ENCODE results near the gene TEX14. TPM values are rescaled to one million over a fixed set of nuclear protein-coding genes. Genes with fewer than 3 reads are reported as not detected.
A peak's percentile ranks its signal among the peaks of the same experiment; 100 is the strongest.

The TEX14 gene
- total RNA-seq, 1 donor from 2014 or later, result not detected

- DNase-seq (ENCODE audit: low read depth) (no peak), FAIRE-seq (no peak)
- H3K27me3 ChIP-seq (ENCODE audit: control insufficient read depth, insufficient read depth, low read length), result peaks cover 2% of the 10 kb centered on the region
- no peak overlapping the region for H3K4me3 ChIP-seq (ENCODE audit: low read depth, low read length)
- no peaks in the 10 kb centered on the region for H3K36me3 ChIP-seq (ENCODE audit: control insufficient read depth, insufficient read depth, low read length)
- no peak for TF ChIP-seq CTCF (IDR thresholded peaks at IDR 0.05; ENCODE audit: insufficient read depth, low read length, severe bottlenecking)
These were observed 123.6 kb downstream of the TEX14 start for GRCh38 chr17:58568044-58568799.

- H3K4me3 ChIP-seq (ENCODE audit: low read depth, low read length), result no peak overlapping the region
- no peaks in the 10 kb centered on the region for H3K36me3 ChIP-seq (ENCODE audit: control insufficient read depth, insufficient read depth, low read length)
- peak; percentile 87 for FAIRE-seq
- DNase-seq (ENCODE audit: low read depth), result peak; percentile 33
- H3K27me3 ChIP-seq (ENCODE audit: control insufficient read depth, insufficient read depth, low read length), result peaks cover 2% of the 10 kb centered on the region
- no peak for TF ChIP-seq CTCF (IDR thresholded peaks at IDR 0.05; ENCODE audit: insufficient read depth, low read length, severe bottlenecking)
These were observed 126.2 kb downstream of the TEX14 start for GRCh38 chr17:58565389-58566311.

GRCh38 chr17:58564971-58565370 is 126.9 kb downstream of the TEX14 start:
- Histone ChIP-seq H3K27me3 (ENCODE audit: control insufficient read depth, insufficient read depth, low read length) (peaks cover 2% of the 10 kb centered on the region), H3K4me3 (ENCODE audit: low read depth, low read length) (no peak overlapping the region), H3K36me3 (ENCODE audit: control insufficient read depth, insufficient read depth, low read length) (no peaks in the 10 kb centered on the region)
- DNase-seq (ENCODE audit: low read depth) (no peak), FAIRE-seq (no peak)
- TF ChIP-seq CTCF (IDR thresholded peaks at IDR 0.05; ENCODE audit: insufficient read depth, low read length, severe bottlenecking), result no peak

- TF ChIP-seq CTCF (IDR thresholded peaks at IDR 0.05; ENCODE audit: insufficient read depth, low read length, severe bottlenecking), result no peak
- Histone ChIP-seq H3K4me3 (ENCODE audit: low read depth, low read length) (no peak overlapping the region), H3K27me3 (ENCODE audit: control insufficient read depth, insufficient read depth, low read length) (peaks cover 2% of the 10 kb centered on the region), H3K36me3 (ENCODE audit: control insufficient read depth, insufficient read depth, low read length) (no peaks in the 10 kb centered on the region)
- FAIRE-seq (no peak), DNase-seq (ENCODE audit: low read depth) (no peak)
These were observed 127.6 kb downstream of the TEX14 start for GRCh38 chr17:58564243-58564642.

GRCh38 chr17:58560511-58560910 is 131.3 kb downstream of the TEX14 start:
- no peaks in the 10 kb centered on the region for H3K27me3 ChIP-seq (ENCODE audit: control insufficient read depth, insufficient read depth, low read length)
- no peak for TF ChIP-seq CTCF (IDR thresholded peaks at IDR 0.05; ENCODE audit: insufficient read depth, low read length, severe bottlenecking)
- no peaks in the 10 kb centered on the region for H3K36me3 ChIP-seq (ENCODE audit: control insufficient read depth, insufficient read depth, low read length)
- no peak overlapping the region for H3K4me3 ChIP-seq (ENCODE audit: low read depth, low read length)
- DNase-seq (ENCODE audit: low read depth), result no peak
- FAIRE-seq, result no peak
